ENCODE measurements around the gene TMEM187. TPM values are rescaled to one million over a fixed set of nuclear protein-coding genes. Genes with fewer than 3 reads are reported as not detected.

Gene TMEM187
- total and polyA plus RNA-seq, 2 experiments from 2014 or later, result 8.7 to 12.1 TPM

GRCh38 chrX:153954558-153955227 lies 17.9 kb upstream of the TMEM187 start:
- Histone ChIP-seq H3K36me3 (replicated peaks; ENCODE audit: insufficient read depth, low read depth) (no peaks in the 10 kb centered on the region), H4K20me1 (ENCODE audit: insufficient read depth, poor library complexity, severe bottlenecking) (no peaks in the 10 kb centered on the region), H2AFZ (no peak overlapping the region), H3K9me2 (replicated peaks; ENCODE audit: insufficient read depth) (no peaks in the 10 kb centered on the region), H3K9me3 (ENCODE audit: low read depth) (no peaks in the 10 kb centered on the region), H3K27ac (no peak overlapping the region), H3K27me3 (no peaks in the 10 kb centered on the region), H3K4me3 (no peak overlapping the region), H3K79me2 (no peaks in the 10 kb centered on the region), H3K4me2 (no peak overlapping the region), H3K4me1 (ENCODE audit: insufficient read depth) (no peaks in the 10 kb centered on the region)
- TF ChIP-seq EZH2 (IDR thresholded peaks at IDR 0.05; ENCODE audit: borderline replicate concordance) (no peak), EZH2phosphoT487 (IDR thresholded peaks at IDR 0.05; ENCODE audit: low read depth, severe bottlenecking, unreplicated experiment) (no peak)
- TF ChIP-seq, protein P1, sequence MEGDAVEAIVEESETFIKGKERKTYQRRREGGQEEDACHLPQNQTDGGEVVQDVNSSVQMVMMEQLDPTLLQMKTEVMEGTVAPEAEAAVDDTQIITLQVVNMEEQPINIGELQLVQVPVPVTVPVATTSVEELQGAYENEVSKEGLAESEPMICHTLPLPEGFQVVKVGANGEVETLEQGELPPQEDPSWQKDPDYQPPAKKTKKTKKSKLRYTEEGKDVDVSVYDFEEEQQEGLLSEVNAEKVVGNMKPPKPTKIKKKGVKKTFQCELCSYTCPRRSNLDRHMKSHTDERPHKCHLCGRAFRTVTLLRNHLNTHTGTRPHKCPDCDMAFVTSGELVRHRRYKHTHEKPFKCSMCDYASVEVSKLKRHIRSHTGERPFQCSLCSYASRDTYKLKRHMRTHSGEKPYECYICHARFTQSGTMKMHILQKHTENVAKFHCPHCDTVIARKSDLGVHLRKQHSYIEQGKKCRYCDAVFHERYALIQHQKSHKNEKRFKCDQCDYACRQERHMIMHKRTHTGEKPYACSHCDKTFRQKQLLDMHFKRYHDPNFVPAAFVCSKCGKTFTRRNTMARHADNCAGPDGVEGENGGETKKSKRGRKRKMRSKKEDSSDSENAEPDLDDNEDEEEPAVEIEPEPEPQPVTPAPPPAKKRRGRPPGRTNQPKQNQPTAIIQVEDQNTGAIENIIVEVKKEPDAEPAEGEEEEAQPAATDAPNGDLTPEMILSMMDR (IDR thresholded peaks at IDR 0.05; ENCODE audit: poor library complexity), result no peak
- WGBS (ENCODE audit: low lambda C conversion rate, missing lambda C conversion rate), result 96% methylated on average over 43 of the region's 44 CpGs
- DNase-seq (ENCODE audit: low spot score), result no peak

DNA sequence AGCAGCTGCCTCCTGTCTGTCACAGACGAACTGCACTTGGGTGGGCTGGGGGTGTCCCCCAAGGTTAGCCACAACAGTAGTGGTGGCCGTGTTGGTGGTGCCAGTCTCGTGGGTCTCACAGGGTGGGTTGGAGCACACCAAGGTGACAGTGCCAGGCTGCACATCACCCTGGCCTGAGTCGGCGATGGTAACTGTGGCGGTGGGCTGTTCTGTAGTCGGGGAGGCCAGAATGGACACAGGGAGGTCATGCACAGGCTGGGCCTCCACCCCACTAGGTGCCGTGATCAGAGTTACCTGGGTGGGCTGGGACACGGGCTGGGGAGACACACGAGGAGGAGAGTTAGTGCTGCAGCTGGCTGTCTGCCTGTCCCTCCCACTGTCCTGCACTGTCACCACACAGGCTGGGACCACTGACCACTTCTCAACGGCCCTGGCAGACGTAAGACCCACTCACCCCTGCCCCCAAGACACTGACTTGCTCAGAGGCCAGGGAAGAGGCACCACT lies 17.3 kb upstream of the TMEM187 start:
- Histone ChIP-seq H2AFZ (no peak overlapping the region), H3K4me3 (no peak overlapping the region), H3K9me2 (replicated peaks; ENCODE audit: insufficient read depth) (no peaks in the 10 kb centered on the region), H3K27me3 (no peaks in the 10 kb centered on the region), H3K27ac (no peak overlapping the region), H3K36me3 (replicated peaks; ENCODE audit: insufficient read depth, low read depth) (no peaks in the 10 kb centered on the region), H3K9me3 (ENCODE audit: low read depth) (no peaks in the 10 kb centered on the region), H3K4me1 (ENCODE audit: insufficient read depth) (no peaks in the 10 kb centered on the region), H4K20me1 (ENCODE audit: insufficient read depth, poor library complexity, severe bottlenecking) (no peaks in the 10 kb centered on the region), H3K79me2 (no peaks in the 10 kb centered on the region), H3K4me2 (no peak overlapping the region)
- WGBS (ENCODE audit: low lambda C conversion rate, missing lambda C conversion rate), result 80% methylated on average over 12 of the region's 12 CpGs
- TF ChIP-seq EZH2 (IDR thresholded peaks at IDR 0.05; ENCODE audit: borderline replicate concordance) (no peak), EZH2phosphoT487 (IDR thresholded peaks at IDR 0.05; ENCODE audit: low read depth, severe bottlenecking, unreplicated experiment) (no peak)
- TF ChIP-seq, protein P1 (IDR thresholded peaks at IDR 0.05; ENCODE audit: poor library complexity), result no peak
- no peak for DNase-seq (ENCODE audit: low spot score)

DNA sequence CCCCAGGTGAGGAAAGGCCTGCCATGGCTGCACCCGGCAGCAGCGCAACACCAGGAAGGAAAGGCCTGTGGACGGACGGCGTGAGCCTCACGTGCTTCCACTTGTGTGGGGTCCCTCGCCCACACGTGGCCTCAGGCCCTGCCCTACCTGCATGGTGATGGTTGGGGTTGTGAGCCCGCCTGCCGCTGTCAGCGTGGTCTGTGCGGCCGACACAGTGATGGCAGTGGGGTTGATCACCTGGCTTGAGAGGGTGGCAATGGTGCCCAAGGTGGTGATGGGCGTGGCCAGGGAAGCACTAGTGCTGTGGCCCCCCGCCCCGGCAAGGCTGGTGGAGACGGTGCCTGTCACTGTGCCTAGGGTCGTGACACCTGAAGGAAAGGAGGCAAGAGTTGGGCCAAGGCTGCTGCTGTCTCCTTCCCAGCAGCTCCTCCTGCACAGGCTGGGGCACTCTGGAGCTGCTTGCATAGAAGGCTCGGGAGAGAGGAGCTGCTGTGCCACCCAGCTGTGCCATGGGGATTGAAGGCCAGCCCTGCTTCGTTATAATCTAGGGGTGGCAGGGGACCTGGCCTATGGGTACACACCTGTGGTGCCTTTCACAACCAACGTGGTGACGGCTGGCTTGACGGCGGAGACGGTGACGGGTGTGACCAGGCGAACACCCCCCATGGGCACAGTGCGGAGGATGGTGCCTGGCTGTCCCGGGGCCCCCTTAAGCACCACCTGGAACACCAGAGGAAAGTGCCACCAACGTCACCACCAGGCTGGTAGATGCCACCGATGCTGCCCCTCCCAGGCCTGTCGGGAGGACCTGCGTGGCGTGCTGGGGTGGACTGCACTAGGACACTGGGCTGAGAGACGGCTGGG lies 16.3 kb upstream of the TMEM187 start:
- Histone ChIP-seq H3K9me2 (replicated peaks; ENCODE audit: insufficient read depth) (no peaks in the 10 kb centered on the region), H3K9me3 (ENCODE audit: low read depth) (no peaks in the 10 kb centered on the region), H3K4me1 (ENCODE audit: insufficient read depth) (no peaks in the 10 kb centered on the region), H3K4me3 (no peak overlapping the region), H3K4me2 (no peak overlapping the region), H3K27ac (no peak overlapping the region), H3K27me3 (no peaks in the 10 kb centered on the region), H3K79me2 (no peaks in the 10 kb centered on the region), H3K36me3 (replicated peaks; ENCODE audit: insufficient read depth, low read depth) (no peaks in the 10 kb centered on the region), H2AFZ (no peak overlapping the region), H4K20me1 (ENCODE audit: insufficient read depth, poor library complexity, severe bottlenecking) (no peaks in the 10 kb centered on the region)
- TF ChIP-seq EZH2 (IDR thresholded peaks at IDR 0.05; ENCODE audit: borderline replicate concordance) (no peak), EZH2phosphoT487 (IDR thresholded peaks at IDR 0.05; ENCODE audit: low read depth, severe bottlenecking, unreplicated experiment) (no peak)
- TF ChIP-seq, protein P1 (IDR thresholded peaks at IDR 0.05; ENCODE audit: poor library complexity), result no peak
- WGBS (ENCODE audit: low lambda C conversion rate, missing lambda C conversion rate), result 90% methylated on average over 35 of the region's 35 CpGs
- DNase-seq (ENCODE audit: low spot score), result no peak
